GM10847 (cell line): ENCODE data around the gene ADGRF3.

ENCODE experiments used
- POLR2A ChIP-seq: IDR thresholded peaks from 2 replicates; pipeline ENCODE4 v1.6.1; 2011; ENCODE audit not compliant: insufficient read length; ENCODE audit errors: extremely low read depth

The ADGRF3 gene, protein sequence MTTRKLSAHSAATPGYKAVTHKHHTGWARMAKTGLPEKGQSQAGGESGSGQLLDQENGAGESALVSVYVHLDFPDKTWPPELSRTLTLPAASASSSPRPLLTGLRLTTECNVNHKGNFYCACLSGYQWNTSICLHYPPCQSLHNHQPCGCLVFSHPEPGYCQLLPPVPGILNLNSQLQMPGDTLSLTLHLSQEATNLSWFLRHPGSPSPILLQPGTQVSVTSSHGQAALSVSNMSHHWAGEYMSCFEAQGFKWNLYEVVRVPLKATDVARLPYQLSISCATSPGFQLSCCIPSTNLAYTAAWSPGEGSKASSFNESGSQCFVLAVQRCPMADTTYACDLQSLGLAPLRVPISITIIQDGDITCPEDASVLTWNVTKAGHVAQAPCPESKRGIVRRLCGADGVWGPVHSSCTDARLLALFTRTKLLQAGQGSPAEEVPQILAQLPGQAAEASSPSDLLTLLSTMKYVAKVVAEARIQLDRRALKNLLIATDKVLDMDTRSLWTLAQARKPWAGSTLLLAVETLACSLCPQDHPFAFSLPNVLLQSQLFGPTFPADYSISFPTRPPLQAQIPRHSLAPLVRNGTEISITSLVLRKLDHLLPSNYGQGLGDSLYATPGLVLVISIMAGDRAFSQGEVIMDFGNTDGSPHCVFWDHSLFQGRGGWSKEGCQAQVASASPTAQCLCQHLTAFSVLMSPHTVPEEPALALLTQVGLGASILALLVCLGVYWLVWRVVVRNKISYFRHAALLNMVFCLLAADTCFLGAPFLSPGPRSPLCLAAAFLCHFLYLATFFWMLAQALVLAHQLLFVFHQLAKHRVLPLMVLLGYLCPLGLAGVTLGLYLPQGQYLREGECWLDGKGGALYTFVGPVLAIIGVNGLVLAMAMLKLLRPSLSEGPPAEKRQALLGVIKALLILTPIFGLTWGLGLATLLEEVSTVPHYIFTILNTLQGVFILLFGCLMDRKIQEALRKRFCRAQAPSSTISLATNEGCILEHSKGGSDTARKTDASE

DNA sequence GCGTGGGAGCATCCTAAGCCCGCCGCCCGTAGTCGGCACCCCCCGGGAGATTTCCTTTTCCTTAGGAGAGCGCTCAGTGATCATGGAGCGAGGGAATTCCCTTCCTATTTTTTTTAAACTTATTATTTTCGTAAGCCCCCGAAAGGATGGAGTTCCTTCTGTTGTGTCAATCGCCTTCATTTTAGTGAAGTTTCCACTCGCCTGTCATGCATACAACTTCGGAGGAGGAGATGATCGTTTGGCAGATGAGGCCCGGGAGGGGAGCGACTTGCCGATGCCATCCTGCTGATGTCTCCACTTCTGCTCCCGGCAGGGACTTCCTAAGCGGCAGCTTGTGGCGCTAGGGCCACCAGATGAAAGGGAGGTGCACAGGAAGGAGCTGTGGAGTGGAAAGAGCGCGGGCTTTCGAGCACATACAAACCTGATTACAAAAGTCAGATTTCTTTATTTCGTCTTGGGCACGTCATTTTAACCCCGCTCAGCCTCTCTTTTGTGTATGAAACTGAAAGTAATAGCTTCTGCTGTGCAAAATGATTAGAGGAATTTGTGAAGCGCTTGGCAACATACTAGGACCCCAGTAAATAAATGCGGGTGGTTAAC lies at the start of gene ADGRF3:
Gene ADGRF3, minus strand, starts transcription at position 336 of the 600 bp plus-strand sequence. CDS start 555 bp downstream, outside the sequence.
- no peak for TF ChIP-seq POLR2A

- TF ChIP-seq POLR2A, result no peak
These were observed 48.8 kb upstream of the ADGRF3 start for GRCh38 chr2:26395394-26395793.

- no peak for TF ChIP-seq POLR2A
These were observed 48.1 kb upstream of the ADGRF3 start for GRCh38 chr2:26394694-26395093.

DNA sequence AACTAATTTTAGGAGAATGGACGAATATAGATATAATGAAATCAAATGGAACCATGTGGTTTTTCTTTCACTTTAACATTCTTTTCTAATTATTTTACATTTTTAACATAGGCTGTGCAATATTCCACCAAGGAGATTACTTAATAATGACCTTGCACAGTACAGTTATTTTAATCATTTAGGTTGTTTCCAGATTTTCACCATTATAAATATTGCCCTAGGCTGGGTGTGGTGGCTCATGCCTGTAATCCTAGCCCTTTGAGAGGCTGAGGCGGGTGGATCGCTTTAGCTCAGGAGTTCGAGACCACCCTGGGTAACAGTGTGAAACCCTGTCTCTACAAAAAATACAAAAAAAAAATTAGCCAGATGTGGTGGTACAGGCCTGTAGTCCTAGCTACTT lies 40.6 kb upstream of the ADGRF3 start:
- TF ChIP-seq POLR2A, result no peak

- no peak for TF ChIP-seq POLR2A
These were observed 38.0 kb upstream of the ADGRF3 start for GRCh38 chr2:26384597-26384996.

DNA sequence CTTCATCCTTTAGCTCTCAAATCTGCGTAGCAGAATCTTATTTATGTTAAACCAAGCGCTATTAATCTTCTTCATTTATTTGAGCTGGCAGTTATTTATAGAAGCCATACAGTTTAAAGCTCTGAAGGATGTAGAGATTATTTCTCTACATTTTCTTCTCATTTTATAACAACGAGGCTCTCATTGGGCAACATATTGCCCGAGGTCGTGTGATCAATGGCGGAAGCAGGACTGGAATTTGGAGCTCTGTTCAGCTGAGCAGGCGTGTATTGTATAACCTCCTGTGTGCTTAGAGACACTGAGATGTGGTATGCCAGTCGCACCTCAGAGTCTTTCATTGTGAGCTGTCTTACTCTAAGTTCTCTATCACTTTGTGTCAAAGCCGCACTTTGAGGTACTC lies 37.6 kb upstream of the ADGRF3 start:
- TF ChIP-seq POLR2A, result no peak

DNA sequence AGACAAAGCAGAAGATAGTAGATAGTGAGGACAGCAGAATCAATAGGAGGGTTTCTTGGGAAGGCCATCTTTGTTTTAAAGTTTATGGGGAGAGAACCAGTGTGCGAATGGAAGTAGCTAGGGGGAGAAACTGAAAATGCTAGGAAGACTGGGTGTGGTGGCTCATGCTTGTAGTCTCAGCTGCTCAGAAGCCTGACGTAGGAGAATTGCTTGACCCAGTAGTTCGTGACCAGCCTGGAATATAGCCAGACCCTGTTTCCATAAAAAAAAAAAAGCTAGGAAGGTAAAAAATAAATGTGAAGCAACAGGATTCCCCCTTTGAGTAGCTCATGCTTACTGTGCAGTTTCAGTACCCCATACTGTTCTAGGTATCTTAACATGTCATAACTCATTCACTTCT lies 36.0 kb upstream of the ADGRF3 start:
- no peak for TF ChIP-seq POLR2A

DNA sequence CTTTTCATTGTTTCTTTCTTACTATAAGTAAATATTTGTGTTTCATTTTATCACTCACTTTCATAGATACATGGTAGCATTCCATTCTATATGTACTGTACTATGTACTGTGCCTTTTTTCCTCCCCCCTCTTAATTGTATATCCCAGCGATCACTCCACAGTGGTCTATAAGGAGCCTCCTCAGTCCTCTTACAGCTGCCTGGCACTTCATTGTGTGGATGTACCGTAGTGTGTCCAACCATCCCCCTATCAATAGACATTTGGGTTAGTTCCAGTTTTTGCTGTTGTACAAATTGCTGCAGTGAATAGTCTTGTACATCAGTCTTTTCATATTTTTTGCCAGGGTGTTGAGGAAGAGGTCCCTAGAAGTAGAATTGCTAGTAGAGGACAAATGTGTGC lies 33.7 kb upstream of the ADGRF3 start:
- no peak for TF ChIP-seq POLR2A

- no peak for TF ChIP-seq POLR2A
These were observed 30.2 kb upstream of the ADGRF3 start for GRCh38 chr2:26376799-26377198.

- no peak for TF ChIP-seq POLR2A
These were observed 20.4 kb upstream of the ADGRF3 start for GRCh38 chr2:26366957-26367356.

DNA sequence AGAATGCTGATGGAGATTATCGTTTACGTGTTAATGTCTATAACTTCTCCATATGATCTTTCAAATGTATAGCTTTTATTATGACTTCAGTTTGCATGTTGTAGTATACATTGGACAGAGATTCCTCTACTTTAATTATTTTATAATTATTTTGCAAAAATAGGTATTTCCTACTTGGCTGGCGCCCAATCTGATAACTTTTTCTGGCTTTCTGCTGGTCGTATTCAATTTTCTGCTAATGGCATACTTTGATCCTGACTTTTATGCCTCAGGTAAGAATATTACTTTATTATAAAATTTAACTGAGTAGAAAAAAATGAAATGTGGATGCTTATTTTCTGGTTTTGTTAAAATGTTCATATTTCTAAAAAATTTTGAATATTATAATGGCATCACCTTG lies 18.1 kb upstream of the ADGRF3 start:
- TF ChIP-seq POLR2A, result no peak

- TF ChIP-seq POLR2A, result no peak
These were observed 17.4 kb upstream of the ADGRF3 start for GRCh38 chr2:26363958-26364357.

- TF ChIP-seq POLR2A, result no peak
These were observed 16.7 kb upstream of the ADGRF3 start for GRCh38 chr2:26363323-26363722.

GRCh38 chr2:26359886-26360473 lies 13.4 kb upstream of the ADGRF3 start:
- no peak for TF ChIP-seq POLR2A

GRCh38 chr2:26356771-26357170 lies 10.2 kb upstream of the ADGRF3 start:
- no peak for TF ChIP-seq POLR2A
